ENCODE results near the gene TDRD12.
"Not testable (repeated sequence)": the region's sequence is repeated elsewhere in the genome, so short reads cannot be mapped to it uniquely, and the experiment has no call there.

The TDRD12 gene

DNA sequence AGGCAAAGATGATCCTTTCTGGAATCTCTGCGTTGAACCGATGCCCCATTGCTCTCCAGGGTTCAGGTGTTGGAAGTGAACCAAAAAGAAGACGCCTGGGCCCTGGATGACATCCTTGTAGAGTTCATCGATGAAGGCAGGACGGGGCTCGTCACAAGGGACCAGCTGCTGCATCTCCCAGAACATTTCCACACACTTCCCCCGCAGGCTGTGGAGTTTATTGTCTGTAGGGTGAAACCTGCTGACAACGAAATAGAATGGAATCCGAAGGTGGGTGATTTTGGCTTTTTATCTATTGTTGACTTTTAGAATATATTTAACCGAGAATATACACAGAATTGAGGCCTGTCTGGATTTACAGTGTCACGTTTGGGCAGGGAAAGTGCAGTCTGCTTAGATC lies 91.6 kb downstream of the TDRD12 start:
- no peak for DNase-seq

DNA sequence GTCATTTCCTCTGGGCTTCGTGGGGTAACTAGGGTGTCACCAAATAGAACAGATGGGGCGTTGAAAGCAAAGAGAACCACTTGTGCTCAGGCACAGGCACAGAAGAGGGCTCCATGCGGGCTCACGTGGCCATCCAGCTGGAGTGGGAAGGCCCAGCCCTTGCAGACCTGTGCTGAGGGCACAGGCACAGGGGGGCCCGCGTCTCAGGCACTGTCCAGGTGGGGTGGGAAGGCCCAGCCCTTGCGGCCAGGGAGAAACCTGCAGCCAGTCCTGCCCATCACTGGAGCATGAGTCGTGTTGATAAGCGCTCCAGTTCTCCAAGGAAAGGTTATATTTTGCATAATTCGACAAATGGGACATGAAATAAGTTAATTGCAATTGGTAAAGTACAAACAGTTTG lies 92.5 kb downstream of the TDRD12 start:
- no peak for DNase-seq

DNA sequence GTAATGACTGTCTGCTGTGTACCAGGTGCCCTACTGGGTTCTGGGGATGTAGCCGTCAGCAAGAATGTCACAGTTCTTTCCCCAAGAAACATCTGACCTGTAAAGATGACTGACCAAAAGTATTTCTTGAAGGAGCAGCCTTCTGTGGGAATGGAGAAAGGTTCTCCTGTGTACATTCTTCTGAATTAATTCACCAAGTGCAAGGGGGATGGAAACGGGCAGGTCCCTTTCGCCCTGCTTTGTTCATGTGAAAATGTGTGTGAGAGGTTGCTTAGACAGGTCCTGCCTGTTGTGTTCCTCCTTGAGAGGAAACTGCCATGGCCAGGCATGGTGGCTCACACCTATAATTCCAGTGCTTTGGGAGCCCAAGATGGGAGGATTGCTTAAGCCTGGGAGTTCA lies 93.0 kb downstream of the TDRD12 start:
- no peak for DNase-seq

DNA sequence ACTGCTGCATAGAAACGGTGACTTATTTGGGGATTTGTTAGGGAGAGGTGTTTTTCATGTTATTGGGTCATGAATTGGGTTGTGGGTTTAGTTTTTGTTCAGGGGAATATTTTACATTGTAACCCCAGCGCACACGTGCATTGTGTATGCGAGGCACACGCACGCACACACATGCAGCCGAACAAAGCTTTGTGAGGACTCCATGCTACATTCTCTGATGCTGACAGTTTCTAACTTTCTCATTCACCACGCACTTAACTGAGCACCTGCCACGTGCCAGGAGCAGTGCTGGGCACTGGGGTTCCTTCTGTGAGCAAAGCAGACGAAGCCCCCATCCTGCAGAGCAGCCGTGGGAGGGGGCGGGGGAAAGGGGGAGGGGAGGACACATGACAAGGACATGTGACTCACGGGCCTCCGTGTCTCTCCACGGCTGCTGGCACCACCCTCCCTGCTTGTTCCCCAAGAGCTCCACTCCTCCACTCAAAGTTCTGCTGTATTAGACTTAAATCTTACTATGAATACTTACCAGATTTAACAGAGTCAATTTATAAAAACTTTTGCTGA lies 94.4 kb downstream of the TDRD12 start:
- no peak for DNase-seq

DNA sequence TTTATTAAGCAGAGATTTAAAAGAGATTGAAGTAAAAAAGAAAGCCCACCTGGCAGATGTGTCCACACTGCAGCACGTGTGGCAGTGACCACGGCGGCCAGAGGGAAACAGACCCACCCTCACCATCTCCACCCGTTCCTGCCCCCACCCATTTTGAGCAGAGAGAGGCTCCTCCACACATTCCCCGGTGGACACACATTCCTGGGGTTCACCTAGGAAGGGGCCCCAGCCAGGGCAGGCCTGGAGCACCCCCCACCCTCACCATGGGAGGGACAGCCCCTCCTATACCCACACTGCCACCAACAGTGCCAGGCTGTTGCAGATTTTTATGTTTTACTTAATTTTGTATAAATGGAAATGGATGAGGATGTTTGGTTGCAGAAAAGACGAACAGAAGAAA lies 95.1 kb downstream of the TDRD12 start:
- DNase-seq, result no peak

DNA sequence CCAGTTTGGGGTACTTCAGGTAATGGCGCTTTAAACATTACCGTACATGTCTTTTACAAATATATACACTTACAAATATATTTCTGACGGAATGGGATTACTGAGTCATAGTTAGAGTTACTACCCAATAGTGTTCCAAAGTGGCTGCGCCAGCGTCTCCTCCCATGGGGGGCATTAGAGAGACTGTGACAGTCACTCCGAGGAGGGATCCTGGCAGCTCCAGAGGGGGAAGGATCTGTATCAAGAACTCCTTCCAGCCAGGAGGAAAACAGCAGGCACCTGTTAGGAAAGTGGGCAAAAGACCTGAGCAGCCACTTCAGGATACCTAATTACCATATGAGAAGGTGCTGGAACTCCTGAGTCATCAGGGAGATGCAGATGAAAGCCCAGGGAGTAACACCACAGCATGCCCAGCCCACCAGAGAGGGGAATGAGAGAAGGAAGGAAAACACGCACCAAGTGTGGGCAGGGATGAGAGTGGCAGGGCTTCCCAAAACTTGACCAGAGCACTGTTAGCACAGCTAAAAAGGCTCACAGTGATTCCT lies 97.1 kb downstream of the TDRD12 start:
- no peak for DNase-seq

DNA sequence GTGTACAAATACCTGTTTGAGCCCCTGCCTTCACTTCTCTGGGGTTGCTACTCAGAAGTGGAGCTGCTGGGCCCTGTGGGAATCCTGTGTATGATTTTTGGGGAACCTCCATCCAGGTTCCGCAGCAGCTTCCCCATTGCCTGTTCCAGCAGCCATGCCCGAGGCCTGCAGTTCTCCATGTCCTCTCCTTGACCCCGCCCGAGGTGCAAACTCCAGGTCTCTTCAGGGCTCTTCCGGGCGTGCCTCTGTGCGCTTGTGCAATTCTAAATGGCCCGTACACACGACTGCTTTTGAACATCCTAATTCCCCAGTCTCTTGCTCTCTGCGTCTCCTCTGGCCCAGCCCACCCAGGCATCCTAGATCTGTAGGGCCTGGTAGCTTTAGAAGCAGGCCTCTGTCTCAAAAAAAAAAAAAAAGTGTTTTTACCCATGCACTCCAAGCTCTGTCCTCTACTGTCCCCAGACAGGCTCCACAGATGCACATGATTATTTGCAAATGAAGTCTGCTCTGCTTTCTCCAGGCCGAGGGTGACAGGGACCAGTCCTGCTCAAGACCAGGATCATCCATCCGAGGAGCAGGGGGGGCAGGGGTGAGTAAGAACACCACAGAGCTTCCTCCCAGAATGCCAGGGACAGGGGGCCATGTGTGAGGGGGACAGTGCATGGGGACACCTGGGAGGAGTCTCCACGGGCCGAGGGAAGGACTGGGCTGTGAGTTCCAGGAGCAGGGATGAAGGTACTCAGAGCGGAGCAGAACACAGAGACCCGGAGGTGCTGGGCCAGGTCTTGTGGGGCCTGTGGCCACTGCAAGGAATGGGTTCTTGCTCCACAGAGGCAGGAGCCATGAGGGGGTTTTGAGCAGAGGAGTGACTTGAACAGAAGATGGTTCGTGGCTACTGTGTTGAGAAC lies 98.3 kb downstream of the TDRD12 start:
- DNase-seq, result no peak

DNA sequence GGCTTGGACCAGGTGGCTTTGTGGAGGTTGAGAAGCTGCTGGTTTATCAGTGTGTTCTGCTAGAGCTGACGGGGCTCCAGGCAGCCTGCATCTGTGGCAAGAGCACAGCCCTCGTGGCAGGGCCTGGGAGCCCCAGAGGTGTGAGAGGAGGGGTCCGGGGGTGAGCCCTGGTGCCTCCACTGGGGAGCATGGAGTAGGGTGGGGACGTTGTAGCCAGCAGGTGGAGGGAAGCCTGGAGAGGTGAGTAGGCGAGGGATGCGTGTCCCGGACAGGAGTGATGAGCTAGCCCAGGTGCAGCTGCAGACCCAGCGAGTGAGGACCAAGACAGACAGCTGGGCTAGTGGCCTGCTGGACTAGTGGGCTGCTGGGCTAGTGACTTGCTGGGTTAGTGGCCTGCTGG lies 99.0 kb downstream of the TDRD12 start:
- DNase-seq, result no peak

DNA sequence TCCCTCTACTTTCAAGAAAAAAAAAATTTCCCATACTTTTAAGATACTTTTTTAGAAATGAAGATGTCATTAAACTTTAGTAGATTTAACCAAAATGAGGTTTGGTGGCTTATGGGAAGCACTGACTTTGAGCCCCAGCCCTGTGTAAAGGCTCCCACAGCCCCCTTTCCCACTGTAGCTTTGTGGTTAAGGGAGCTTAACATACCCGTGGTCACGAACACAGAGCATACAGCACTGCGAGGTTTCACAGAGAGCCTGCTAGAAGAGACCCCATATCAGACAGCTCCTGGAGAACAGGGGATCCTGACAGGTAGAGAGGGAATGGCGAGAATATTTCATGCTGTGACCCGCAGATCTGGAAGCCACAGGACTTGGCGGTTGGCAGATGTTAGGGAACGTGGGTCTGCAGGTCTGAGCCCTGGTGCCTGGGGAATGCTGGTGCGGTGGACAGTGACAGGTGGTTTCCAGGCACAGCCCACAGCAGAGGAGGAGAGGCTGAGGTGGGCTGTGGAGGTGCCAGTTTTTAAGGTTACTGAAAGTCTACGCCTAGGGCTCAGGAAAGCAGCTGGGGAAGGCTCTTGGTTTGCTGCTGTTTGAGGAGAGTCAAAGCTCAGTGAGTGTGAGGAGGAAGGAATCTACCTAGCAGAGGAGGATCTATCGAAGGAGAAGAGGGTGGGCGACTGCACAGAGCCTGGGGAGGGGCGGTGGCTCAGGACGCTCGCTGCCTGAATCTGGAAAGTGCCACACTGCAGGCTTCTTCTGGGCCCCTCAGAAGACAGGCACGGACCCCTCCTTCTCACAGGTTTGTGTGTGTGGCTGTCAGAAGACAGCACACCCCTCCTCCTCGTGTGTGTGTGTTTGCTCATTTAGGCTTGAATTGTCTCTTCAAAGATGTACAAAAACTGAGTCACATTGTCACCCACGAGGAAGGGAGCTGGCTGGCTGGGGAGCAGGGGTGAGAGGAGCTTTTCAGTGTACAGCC lies 100.1 kb downstream of the TDRD12 start:
- DNase-seq, result no peak

DNA sequence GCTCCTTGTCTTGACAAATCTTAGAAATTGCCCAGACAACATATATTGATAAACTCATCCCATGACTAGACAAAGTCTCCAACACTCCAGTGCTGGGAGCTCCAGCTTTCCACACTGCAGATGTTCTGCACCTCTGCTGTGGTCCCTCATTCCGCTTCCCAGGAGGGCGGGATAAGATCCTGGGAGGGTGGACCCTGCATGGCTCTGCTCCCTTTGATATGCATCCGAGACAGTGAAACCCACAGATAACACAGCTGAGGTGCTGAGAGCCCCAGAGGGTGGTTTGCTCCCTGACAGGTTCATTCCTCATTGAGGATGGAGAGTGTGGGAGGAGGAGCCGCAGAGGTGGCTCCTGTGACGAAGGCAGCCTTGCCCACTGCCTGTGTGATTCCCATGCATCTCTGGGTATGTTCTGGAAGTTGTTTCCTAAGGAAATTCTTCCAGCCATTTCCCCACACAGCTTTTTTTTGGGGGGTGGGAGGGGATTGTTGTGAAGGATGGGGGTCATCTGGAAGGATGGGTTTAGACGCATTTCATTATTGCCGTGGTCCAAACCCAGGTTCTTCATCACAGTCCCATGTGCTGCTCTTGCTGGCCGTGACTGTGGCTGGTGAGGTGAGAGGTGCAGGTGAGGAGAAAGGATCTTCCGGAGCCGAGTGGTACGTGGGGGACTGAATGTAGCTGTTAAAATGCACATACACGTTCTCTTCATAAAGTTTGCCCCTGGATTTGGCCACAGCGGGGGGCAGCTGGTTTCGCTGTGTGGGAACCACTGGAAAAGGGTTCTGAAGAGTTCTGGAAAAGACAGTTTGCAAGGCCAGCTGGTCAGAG lies 103.6 kb downstream of the TDRD12 start:
- DNase-seq, result no peak

DNA sequence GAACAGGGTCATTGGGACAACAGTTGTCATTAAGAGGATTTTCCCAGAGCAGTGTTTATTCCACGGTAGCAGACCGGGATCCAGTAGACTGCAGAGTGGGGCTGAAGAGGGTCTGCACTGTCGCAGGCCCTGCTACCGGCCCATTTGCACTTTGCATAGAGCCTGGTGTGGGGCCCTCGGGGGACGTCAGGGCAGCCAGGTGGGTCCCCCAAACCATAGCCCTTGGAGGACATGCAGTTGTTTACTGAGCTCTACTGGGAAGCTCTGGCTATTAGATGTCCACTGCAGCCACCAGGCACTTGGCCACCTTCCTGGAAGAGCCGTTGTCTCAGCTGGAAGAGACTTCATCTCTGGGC lies 104.2 kb downstream of the TDRD12 start:
- DNase-seq, result no peak

DNA sequence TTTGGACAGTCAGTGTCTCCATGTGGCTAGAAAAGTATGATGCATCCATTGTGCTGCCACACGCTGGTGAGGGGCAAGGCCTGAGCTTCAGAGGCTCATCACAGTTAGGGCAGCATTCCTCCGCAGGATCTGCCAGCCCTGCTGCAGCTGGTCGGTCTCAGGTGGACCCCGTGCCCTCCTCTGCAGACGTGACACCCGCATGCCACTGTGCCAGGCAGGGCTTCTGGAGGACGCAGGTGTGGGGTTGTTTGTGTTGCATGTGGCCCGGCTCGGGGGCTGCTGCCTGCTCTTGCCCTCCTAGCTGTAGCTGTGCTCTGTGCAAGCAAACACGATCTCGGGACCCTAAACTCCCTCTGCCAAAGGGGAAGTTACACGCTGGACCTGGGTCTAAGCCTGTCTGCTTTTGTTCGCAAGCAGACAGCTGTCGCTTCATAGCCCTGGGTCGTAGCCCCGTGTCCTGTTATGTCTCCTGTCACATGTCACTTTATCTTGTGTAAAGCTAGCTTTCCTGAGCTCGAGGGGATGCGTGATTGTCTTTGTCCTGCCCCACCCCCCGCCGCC lies 104.7 kb downstream of the TDRD12 start:
- no peak for DNase-seq

DNA sequence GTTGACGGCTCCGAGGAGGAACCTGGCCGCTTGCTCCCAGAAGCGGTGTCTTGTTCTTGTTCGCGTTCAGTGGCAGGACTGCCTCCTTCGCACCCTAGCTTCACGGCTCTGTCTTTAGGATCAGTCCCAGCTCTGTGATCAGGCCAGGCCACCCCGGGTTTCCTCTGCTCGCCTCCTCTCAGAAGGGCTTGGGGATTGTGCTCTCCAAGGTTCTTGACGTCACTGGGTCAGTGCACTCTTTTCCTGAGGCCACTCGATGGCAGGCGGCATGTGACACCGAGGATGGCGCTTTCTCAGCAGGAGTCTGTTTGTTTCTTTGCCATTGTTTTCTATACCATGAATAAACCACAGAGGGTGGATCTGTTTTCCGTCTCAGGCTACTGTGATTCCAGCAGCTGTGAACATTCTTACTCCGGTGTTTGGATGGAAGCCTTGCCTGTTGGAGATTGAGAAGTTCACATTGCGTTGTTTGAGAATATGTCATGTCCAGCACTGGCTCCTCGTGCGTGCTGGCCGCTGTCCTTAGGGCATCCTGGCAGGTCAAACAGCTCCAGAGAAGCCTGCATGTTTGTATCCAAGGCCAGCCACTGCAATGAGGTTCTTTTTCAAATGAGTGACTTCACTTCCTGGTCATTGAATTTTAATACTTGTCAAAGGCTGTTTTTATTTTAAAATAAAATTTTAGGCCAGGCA lies 105.5 kb downstream of the TDRD12 start:
- no peak for DNase-seq

DNA sequence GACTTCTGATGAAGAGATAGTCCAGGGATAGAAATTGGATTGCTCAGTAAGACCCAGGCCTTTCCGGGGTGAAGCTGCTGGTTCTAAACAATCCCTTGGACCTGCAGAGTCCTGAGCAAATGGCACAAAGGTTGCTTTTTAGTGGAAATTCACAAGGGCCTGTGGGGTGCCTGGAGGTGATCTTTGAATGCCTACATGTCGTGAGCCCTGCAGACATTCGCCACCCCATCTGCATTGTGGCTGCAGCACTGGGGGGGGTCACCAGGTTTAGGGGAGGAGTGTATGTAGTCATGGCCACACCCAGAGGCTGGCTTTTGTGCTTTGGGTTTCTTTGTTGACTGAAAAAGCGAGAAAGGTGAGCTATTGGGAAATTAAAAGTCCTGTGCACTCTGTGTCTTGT lies 108.6 kb downstream of the TDRD12 start:
- no peak for DNase-seq

DNA sequence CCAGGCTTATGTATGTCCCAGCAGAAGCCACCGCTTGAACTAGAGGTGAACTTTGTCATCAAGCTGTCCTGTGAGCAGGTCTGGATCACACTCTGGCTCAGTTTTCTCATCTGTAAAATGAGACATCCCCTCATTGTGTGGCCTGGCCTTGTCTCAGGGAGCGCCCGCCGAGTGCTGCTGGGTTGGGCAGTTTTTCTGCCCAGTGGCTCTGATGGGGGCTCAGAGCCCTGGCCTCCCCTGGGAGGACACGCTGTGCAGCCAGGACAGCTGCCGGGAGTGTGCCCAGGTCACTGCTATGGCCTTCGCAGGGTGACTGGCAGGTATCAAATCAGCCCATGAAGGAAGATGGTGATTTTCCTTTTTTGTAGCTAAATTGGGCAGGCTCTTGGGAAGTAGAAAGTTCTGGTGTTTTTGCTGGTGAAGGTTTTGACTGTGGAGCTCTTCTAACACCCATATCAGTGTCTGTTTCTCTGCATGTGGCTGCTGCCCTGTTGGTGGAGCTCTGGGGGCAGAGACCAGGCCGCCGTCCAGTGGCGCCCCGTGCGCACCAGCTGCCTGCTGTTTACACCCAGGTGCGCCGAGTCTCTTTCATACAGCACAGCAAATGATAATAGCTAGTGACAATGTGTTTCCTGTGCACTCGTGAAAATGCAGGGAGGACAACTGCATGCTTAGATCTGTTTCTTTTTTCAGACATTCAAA lies 109.2 kb downstream of the TDRD12 start:
- DNase-seq, result no peak

DNA sequence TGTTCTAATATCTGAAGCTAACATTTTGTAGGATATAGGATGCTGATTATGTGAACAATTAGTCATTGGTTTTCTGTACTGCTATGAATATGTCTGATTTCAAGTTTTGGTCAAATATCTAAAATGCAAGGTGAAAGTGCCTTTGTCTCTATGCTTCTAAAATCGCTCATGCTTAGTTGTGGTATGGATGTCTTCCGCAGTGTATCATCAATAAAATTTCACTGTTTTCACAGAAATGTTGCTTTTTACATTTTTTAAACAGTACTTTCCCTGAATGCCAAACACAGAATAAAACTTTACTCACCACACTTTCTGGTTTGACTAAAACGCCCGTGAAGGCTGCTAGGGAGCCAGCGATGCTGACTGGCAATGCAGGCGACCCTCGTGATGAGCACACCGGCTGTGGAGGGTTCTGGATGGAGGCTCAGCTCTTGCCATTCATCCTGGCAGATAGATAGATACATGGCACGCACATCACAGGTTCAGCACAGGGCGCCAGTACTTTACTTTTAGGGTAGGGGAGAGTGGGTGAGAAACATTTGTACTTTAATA lies 109.9 kb downstream of the TDRD12 start:
- DNase-seq, result no peak

DNA sequence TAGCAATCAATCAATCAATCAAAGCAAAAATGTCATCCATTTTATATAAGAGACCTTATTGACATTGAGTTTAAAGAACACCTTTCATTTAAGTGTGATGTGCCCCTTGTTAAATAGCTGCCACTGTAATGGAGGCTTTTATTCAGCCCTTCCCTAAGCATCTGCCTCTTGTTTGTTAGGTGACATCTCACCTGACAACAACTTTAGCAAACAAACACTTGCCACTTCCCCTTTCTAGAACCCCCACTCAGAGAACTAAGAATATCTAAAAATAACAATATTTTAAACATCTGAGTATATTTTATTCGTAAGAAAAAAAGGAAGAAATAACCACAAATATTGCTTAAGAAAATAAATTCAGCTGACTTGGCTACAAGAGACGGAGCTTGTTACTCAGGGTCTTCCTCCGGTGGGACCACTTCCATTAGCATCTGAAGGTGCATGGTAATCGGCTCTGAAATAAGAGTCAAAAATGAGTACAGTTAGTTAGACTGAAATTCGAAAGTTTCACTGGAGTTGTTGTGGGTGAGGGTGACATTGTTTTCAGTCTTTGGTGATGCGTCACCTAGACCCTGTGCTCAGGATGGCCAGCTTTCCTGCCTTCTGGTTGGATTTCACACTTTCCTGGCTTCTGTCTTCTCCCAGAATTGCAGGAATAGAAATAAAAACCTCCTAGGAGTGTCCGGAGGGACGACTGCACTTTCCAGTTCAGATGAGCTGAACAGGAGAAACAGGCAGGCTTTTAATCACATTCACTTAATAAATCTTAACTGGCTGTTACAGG lies 110.9 kb downstream of the TDRD12 start:
- DNase-seq, result no peak

DNA sequence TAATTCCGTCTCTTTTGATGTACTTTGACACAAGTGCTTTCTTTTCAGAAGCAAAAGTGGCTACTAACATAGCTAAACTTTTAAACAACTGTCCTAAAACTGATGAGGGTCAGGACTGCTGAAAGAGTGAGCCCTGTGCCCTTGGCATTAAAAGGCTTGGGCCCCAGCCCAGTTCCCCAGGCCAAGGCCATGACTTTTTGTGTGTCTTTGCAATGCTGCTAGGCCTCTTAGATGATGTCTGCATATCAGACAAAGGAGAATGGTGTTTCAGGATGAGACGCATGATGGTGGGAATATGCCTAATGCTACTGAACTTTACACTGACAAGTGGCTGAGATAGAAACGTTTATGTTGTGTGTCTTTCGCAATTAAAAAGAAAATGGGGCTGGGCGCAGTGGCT lies 112.0 kb downstream of the TDRD12 start:
- no peak for DNase-seq

DNA sequence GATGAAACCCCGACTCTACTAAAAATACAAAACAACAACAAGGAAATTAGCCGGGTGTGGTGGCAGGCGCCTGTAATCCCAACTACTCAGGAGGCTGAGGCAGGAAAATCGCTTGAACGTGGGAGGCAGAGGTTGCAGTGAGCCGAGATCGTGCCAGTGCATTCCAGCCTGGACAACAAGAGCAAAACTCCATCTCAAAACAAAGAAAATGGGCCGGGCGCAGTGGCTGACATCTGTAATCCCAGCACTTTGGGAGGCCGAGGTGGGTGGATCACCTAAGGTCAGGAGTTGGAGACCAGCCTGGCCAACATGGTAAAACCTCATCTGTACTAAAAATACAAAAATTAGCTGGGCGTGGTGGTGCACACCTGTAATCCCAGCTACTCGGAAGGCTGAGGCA lies 112.5 kb downstream of the TDRD12 start:
- not testable (repeated sequence) for DNase-seq

DNA sequence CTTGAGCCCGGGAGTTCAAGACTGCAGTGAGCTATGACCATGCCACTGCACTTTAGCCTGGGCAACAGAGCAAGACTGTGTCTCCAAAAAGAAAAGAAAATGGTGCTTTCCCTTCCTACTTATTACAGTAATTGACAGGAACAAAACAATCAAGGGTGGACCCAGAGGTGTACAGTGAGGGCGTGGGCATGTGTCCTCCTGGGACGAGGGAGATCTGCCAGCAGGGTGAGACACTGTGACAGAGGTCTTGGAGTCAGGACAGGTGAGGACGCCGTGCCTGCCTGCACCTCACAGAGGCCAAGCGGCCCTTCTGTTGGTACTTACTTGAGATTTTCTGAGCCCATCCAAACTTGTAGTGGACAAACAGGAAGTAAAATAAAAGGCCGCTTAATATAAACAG lies 113.3 kb downstream of the TDRD12 start:
- not testable (repeated sequence) for DNase-seq

Data from hematopoietic multipotent progenitor cell treated with erythropoietin and hydrocortisone succinate and interleukin-3 and kit ligand, for 8 days (in vitro differentiated cells).